A549 treated with CpdA at 1 μM for 4 hours (cell line): ENCODE data around the gene GDF15. TPM values are rescaled to one million over a fixed set of nuclear protein-coding genes. Genes with fewer than 3 reads are reported as not detected.

Source experiments
- total RNA-seq: library from RNA; stranded (reverse); fragments of 200-300 nt; extraction: Qiagen RNA extraction; gene quantifications from 5 replicates; pipeline ENCODE4 v1.2.3, GENCODE V29; 2022; ENCODE audit warnings: low read depth

GDF15 gene, protein sequence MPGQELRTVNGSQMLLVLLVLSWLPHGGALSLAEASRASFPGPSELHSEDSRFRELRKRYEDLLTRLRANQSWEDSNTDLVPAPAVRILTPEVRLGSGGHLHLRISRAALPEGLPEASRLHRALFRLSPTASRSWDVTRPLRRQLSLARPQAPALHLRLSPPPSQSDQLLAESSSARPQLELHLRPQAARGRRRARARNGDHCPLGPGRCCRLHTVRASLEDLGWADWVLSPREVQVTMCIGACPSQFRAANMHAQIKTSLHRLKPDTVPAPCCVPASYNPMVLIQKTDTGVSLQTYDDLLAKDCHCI
- 32.5 to 82.2 TPM (median 56.6 TPM) in 5 replicates for total RNA-seq

GRCh38 chr19:18385675-18386542 is at the start of gene GDF15:
GDF15 (plus strand) TSS chr19:18386158; CDS start chr19:18386190, 32 bp downstream.

DNA sequence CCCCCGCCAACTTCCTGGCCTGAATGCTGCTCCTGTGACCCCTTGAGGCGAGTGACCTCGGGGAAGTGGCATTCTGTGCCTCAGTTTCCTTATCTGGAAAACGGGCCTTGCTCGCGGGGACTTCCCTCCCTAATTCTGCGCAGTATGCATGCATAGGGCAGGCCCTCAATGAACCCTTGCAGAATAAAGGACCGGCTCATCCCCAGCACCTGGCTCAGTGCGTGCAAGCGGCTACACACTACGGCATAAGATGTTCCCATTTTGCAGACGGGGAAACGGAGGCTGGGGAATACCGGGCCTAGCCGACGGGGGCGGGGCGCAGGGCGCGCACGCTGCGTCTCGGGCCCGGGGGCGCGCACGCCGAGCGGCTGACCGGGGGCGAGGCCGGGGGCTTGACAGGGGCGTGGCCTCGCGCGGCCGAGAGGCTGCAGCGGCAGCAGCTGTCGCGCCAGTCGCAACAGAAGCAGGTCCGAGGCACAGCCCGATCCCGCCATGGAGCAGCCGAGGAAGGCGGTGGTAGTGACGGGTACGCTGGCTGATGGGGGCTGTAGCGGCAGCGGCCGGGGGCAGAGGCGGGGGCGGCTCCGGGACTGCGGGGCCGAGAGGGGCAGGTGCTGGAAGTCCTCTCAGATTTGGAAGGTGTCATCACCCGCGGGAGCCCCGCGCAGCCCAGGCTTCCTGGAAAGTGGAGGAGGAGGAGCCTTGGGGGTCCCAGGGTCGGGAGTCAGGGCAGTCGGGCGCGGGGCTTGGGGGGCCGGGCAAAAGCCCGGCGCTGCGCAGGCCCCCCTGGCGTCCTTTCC is 45.6 kb upstream of the GDF15 start, which contains the start of gene PGPEP1:
Gene PGPEP1, plus strand, starts transcription at position 409 of the 800 bp plus-strand sequence. Its CDS starts 84 bp downstream, at position 493.

GRCh38 chr19:18397242-18398202 is 11.6 kb downstream of the GDF15 start, which contains the start of gene LRRC25:
LRRC25 (minus strand) TSS chr19:18397622; CDS start chr19:18396963, 659 bp downstream.

GRCh38 chr19:18419195-18419698 is 33.3 kb downstream of the GDF15 start, which contains the start of gene SSBP4:
SSBP4 (plus strand) TSS chr19:18419398; CDS start chr19:18419649, 251 bp downstream.

GRCh38 chr19:18437491-18438330 is 51.8 kb downstream of the GDF15 start, which contains the start of gene ISYNA1:
ISYNA1 (minus strand) TSS chr19:18438133; CDS start chr19:18437979, 154 bp downstream.

Other genes starting within 250 kb of the GDF15 start
- 1.7 to 11.5 TPM (median 8.6 TPM) in 5 replicates for gene PIK3R2, start 233.0 kb upstream of the GDF15 start, total RNA-seq
- 12.2 to 20.9 TPM (median 15.6 TPM) in 5 replicates for gene IFI30, start 212.3 kb upstream of the GDF15 start, total RNA-seq
- 8.2 to 13.6 TPM (median 13.0 TPM) in 5 replicates for gene MPV17L2, start 192.9 kb upstream of the GDF15 start, total RNA-seq
- gene RAB3A, start 182.1 kb upstream of the GDF15 start, total RNA-seq: 0.63 to 1.1 TPM (median 0.78 TPM) in 5 replicates
- 0.08 to 0.22 TPM (median 0.16 TPM) in 4 of 5 replicates, not detected in the other for gene PDE4C, start 159.7 kb upstream of the GDF15 start, total RNA-seq
- 0.31 to 0.59 TPM (median 0.39 TPM) in 5 replicates for gene IQCN, start 111.7 kb upstream of the GDF15 start, total RNA-seq
- gene JUND, start 104.5 kb upstream of the GDF15 start, total RNA-seq: 27.0 to 68.8 TPM (median 60.8 TPM) in 5 replicates
- gene LSM4, start 63.1 kb upstream of the GDF15 start, total RNA-seq: 212 to 240 TPM (median 230 TPM) in 5 replicates
- gene PGPEP1, start 45.6 kb upstream of the GDF15 start, total RNA-seq: 2.2 to 3.7 TPM (median 3.6 TPM) in 5 replicates
- 0.05 TPM in 2 of 5 replicates, not detected in the others for gene LRRC25, start 11.5 kb downstream of the GDF15 start, total RNA-seq
- gene SSBP4, start 33.2 kb downstream of the GDF15 start, total RNA-seq: 35.0 to 58.4 TPM (median 53.9 TPM) in 5 replicates
- gene ISYNA1, start 52.0 kb downstream of the GDF15 start, total RNA-seq: 31.8 to 43.0 TPM (median 41.5 TPM) in 5 replicates
- gene ELL, start 135.9 kb downstream of the GDF15 start, total RNA-seq: 4.0 to 5.2 TPM (median 5.0 TPM) in 5 replicates
- gene FKBP8, start 157.4 kb downstream of the GDF15 start, total RNA-seq: 122 to 156 TPM (median 144 TPM) in 5 replicates
- 74.2 to 107 TPM (median 101 TPM) in 5 replicates for gene KXD1, start 171.7 kb downstream of the GDF15 start, total RNA-seq
- gene UBA52, start 185.7 kb downstream of the GDF15 start, total RNA-seq: 972 to 1,227 TPM (median 1,167 TPM) in 5 replicates
- 43.1 to 59.2 TPM (median 55.1 TPM) in 5 replicates for gene REX1BD, start 202.6 kb downstream of the GDF15 start, total RNA-seq
- gene CRLF1, start 220.6 kb downstream of the GDF15 start, total RNA-seq: 1.9 to 4.5 TPM (median 2.2 TPM) in 5 replicates
- 4.2 to 6.2 TPM (median 5.2 TPM) in 5 replicates for gene TMEM59L, start 226.7 kb downstream of the GDF15 start, total RNA-seq